GM12878 (cell line): ENCODE measurements around the gene FADS3. TPM values are rescaled to one million over a fixed set of nuclear protein-coding genes. Genes with fewer than 3 reads are reported as not detected.

ENCODE experiments used
- ATAC-seq: fragments of 200-7000 bp; cut with Tn5 transposase; 3 replicates; pipeline ENCODE4 v1.9.1; 2020; ENCODE audit warnings: mild to moderate bottlenecking, moderate library complexity
- BruUV-seq: library from RNA; stranded (reverse); fragments of 400-500 nt; replicated peaks from 2 replicates; lab custom pipeline; 2021; lab: Mats Ljungman, UMichigan
- CTCF ChIA-PET: fragments of 300-600 bp; sonication (Branson Sonifier 250); formaldehyde crosslinking; extraction: SDS; loops from one replicate; lab custom pipeline; 2021; ENCODE audit warnings: inconsistent platforms; lab: Yijun Ruan, JAX
- POLR2A ChIA-PET: fragments of 350-600 bp; formaldehyde crosslinking; extraction: SDS; loops from one replicate; lab custom pipeline; 2021; ENCODE audit warnings: inconsistent platforms; lab: Charles Lee
- RAD21 ChIA-PET: fragments of 300-600 bp; sonication (Branson Sonifier 250); formaldehyde crosslinking; loops from one replicate; lab custom pipeline; 2023; ENCODE audit warnings: antibody characterized with exemption; ENCODE audit not compliant: unreplicated experiment; lab: Charles Lee
- SMC1A ChIA-PET: fragments of 300-600 bp; sonication (Branson Sonifier 250); formaldehyde crosslinking; loops from one replicate; lab custom pipeline; 2023; ENCODE audit not compliant: unreplicated experiment, uncharacterized antibody; lab: Charles Lee
- DNase-seq: peaks from one replicate; pipeline ENCODE4 v3.0.0-alpha.2; 2011; ENCODE audit warnings: low read depth, low spot score
- FAIRE-seq: peaks from 3 replicates; lab custom pipeline; 2011; peaks lifted over from hg19 to GRCh38; lab: Jason Lieb, UNC
- H2AFZ ChIP-seq: 2 replicates; pipeline ENCODE4 v1.6.0; 2011; ENCODE audit warnings: low read depth, low read length, control low read depth; ENCODE audit not compliant: control insufficient read depth
- H3K27ac ChIP-seq: 2 replicates; pipeline ENCODE4 v1.5.1; 2011; ENCODE audit warnings: control low read depth; ENCODE audit not compliant: control insufficient read depth, insufficient read depth
- H3K27me3 ChIP-seq, 2 experiments: replicated peaks in 1 of 2; 2 replicates each; pipeline versions ENCODE4 v1.6.0 to v1.6.1; 2011; ENCODE audit warnings: low read length in 1 of 2; ENCODE audit not compliant: control insufficient read depth in 2 of 2, insufficient read depth in 2 of 2
- H3K36me3 ChIP-seq, 2 experiments: 2 replicates each; pipeline ENCODE4 v1.5.1; 2011; ENCODE audit warnings: low read length in 1 of 2; ENCODE audit not compliant: control insufficient read depth in 2 of 2, insufficient read depth in 2 of 2
- H3K4me1 ChIP-seq: 2 replicates; pipeline ENCODE4 v1.6.1; 2011; ENCODE audit warnings: mild to moderate bottlenecking, low read length, moderate library complexity, mixed read lengths; ENCODE audit not compliant: control insufficient read depth, insufficient read depth
- H3K4me2 ChIP-seq: 2 replicates; pipeline ENCODE4 v1.6.0; 2011; ENCODE audit warnings: control low read depth; ENCODE audit not compliant: control insufficient read depth, insufficient read depth
- H3K4me3 ChIP-seq: fragments of 200-600 bp; sonication (generic); 2 replicates; pipeline ENCODE4 v1.5.1; 2016
- H3K79me2 ChIP-seq: 2 replicates; pipeline ENCODE4 v1.6.0; 2011; ENCODE audit warnings: low read length; ENCODE audit not compliant: control insufficient read depth, insufficient read depth
- H3K9ac ChIP-seq: 2 replicates; pipeline ENCODE4 v1.8.0; 2011; ENCODE audit warnings: low read length, control low read depth, mixed read lengths; ENCODE audit not compliant: control insufficient read depth, insufficient read depth
- H3K9me3 ChIP-seq: replicated peaks from 3 replicates; pipeline ENCODE4 v1.5.1; 2011; ENCODE audit warnings: mild to moderate bottlenecking, low read length; ENCODE audit not compliant: control insufficient read depth, insufficient read depth
- H4K20me1 ChIP-seq: 2 replicates; pipeline ENCODE4 v1.6.0; 2011; ENCODE audit not compliant: control insufficient read depth, insufficient read depth
- CHD4 ChIP-seq: fragments of 200-600 bp; sonication (generic); IDR thresholded peaks from 2 replicates; pipeline ENCODE4 v1.6.1; 2016; ENCODE audit warnings: mild to moderate bottlenecking
- EP300 ChIP-seq, 2 experiments: fragments of 150-350 bp in 1 of 2; IDR thresholded peaks; 2 replicates each; pipeline ENCODE4 v1.6.1; 2011 to 2012; ENCODE audit warnings: low read depth in 2 of 2, low read length in 2 of 2, borderline replicate concordance in 1 of 2, improper control_type of control experiment in 1 of 2, inconsistent platforms in 1 of 2; ENCODE audit not compliant: control insufficient read depth in 1 of 2
- IKZF1 ChIP-seq: fragments of 450-650 bp; conservative IDR thresholded peaks from 2 replicates; pipeline ENCODE4 v1.6.1; 2017; ENCODE audit warnings: antibody characterized with exemption, mild to moderate bottlenecking
- KAT2A ChIP-seq: conservative IDR thresholded peaks from 2 replicates; pipeline ENCODE4 v1.6.1; 2011; ENCODE audit warnings: low read depth, low read length; ENCODE audit not compliant: control insufficient read depth
- MEF2B ChIP-seq: fragments of 450-650 bp; IDR thresholded peaks from 2 replicates; pipeline ENCODE4 v1.6.1; 2018; ENCODE audit warnings: mild to moderate bottlenecking, moderate library complexity; ENCODE audit not compliant: partially characterized antibody, poor library complexity, severe bottlenecking
- MTA2 ChIP-seq: fragments of 450-650 bp; IDR thresholded peaks from 2 replicates; pipeline ENCODE4 v1.6.1; 2016; ENCODE audit warnings: low read depth, mild to moderate bottlenecking, moderate library complexity
- MXI1 ChIP-seq: fragments of 150-350 bp; IDR thresholded peaks from 2 replicates; pipeline ENCODE4 v1.6.1; 2011; ENCODE audit warnings: low read depth, mild to moderate bottlenecking, inconsistent platforms, low read length, improper control_type of control experiment
- NR2C1 ChIP-seq: fragments of 450-650 bp; IDR thresholded peaks from 2 replicates; pipeline ENCODE4 v1.6.1; 2017; ENCODE audit warnings: antibody characterized with exemption, mild to moderate bottlenecking, moderate library complexity
- RB1 ChIP-seq: fragments of 450-650 bp; formaldehyde crosslinking; IDR thresholded peaks from 2 replicates; pipeline ENCODE4 v1.6.1; 2017; ENCODE audit warnings: mild to moderate bottlenecking, borderline replicate concordance
- SMC3 ChIP-seq: IDR thresholded peaks from 2 replicates; pipeline ENCODE4 v1.6.1; 2011; ENCODE audit warnings: low read length, improper control_type of control experiment, borderline replicate concordance
- TAF1 ChIP-seq: IDR thresholded peaks from 2 replicates; pipeline ENCODE4 v1.6.1; 2011; ENCODE audit warnings: mild to moderate bottlenecking, low read depth, low read length, borderline replicate concordance
- TCF3 ChIP-seq: IDR thresholded peaks from 2 replicates; pipeline ENCODE4 v1.6.1; 2012; ENCODE audit warnings: low read depth, mild to moderate bottlenecking, low read length, borderline replicate concordance; ENCODE audit not compliant: insufficient read depth
- WGBS: methylation state at CpG from one replicate; pipeline ENCODE4 v1.1.6; 2016; ENCODE audit warnings: low lambda C conversion rate; ENCODE audit not compliant: insufficient replicate concordance, insufficient coverage; ENCODE audit errors: missing lambda C conversion rate; 5-methylcytosine and 5-hydroxymethylcytosine counted together
- in situ Hi-C: fragments of 300-500 bp; cut with MboI; formaldehyde crosslinking; loops from 9 replicates; pipeline ENCODE4 v1.14.3; 2018; ENCODE audit warnings: mixed read lengths
- intact Hi-C: fragments of 100-400 bp; cut with micrococcal nuclease; formaldehyde crosslinking; loops from one replicate; pipeline ENCODE4 v1.14.2; 2022; ENCODE audit not compliant: unreplicated experiment
- polyA plus RNA-seq, 11 experiments: library from polyadenylated mRNA; depleted of rRNA in 4 of 11; unstranded in 6 of 11; stranded (reverse) in 5 of 11; fragments of >200 nt; fragmentation: Nextera tagmentation in 4 of 11; fragmentation: Illumina TruSeq in 1 of 11; extraction: Ambion mirVana in 4 of 11; extraction: Trizol in 1 of 11; gene quantifications; 1 replicate in 1 of 11; 2 replicates in 10 of 11; pipeline versions ENCODE4 v1.2.1 to v1.2.3, GENCODE V29; 2011 to 2016; ENCODE audit warnings: inconsistent platforms in 2 of 11, missing spikeins in 2 of 11, low read depth in 1 of 11
- total RNA-seq, 4 experiments: library from RNA; depleted of rRNA in 3 of 4; stranded (reverse); fragments of >200 nt in 3 of 4; fragmentation: Illumina TruSeq in 1 of 4; extraction: Trizol in 1 of 4; gene quantifications; 2 replicates each; pipeline versions ENCODE4 v1.2.1 to v1.2.3, GENCODE V29; 2013 to 2021
- TF ChIP-seq, protein P1 (sequence below): IDR thresholded peaks from 2 replicates; pipeline ENCODE4 v1.6.1; 2012; ENCODE audit warnings: low read length, inconsistent platforms
- TF ChIP-seq, protein P2 (sequence below): fragments of 450-650 bp; IDR thresholded peaks from 2 replicates; pipeline ENCODE4 v1.6.1; 2014; ENCODE audit warnings: mild to moderate bottlenecking
- TF ChIP-seq, protein P3 (sequence below): IDR thresholded peaks from 2 replicates; pipeline ENCODE4 v1.6.1; 2011; ENCODE audit warnings: low read depth, mild to moderate bottlenecking, low read length, moderate library complexity, borderline replicate concordance; ENCODE audit errors: extremely low read depth

Gene FADS3
- total and polyA plus RNA-seq, 10 of the 15 experiments (the other 5 are each of a cell fraction or from before 2014, with no cell fraction given): 0.23 to 8.1 (median 4.2) TPM

DNA sequence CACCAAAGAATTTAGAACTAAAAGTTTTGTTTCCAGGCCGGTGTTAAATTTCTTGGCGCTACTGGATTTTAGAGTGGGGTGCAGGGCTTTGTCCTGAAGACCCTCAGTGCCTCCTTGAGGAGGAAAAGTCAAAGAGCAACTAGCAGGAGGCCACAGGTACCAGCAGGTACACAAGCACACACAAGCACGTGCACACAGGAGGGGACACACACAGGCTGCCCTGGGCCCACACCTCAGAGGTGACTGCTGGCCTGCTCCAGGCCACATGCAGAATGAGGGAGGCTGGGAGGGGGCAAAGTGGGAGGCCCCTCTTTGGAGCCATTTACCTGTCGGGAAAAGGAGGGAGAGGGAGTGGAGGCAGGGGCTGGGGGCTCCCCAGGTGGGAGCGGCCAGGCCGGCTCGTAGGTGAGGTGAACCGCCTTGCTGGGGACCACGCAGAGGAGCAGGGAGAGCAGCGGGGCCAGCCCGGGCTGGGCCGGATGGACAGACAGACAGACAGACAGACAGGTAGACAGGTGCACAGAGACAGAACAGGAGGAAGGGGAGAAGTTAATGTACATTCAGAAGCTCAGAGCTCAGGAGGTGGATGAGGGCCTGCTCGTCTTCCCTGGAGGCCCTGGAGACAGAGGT, 13.8 kb upstream of the FADS3 start:
- Histone ChIP-seq H4K20me1 (no peaks in the 10 kb centered on the region), H3K9ac (no peak overlapping the region), H3K36me3 (no peaks in the 10 kb centered on the region), H2AFZ (no peak overlapping the region), H3K4me3 (no peak overlapping the region), H3K4me1 (no peaks in the 10 kb centered on the region), H3K79me2 (no peaks in the 10 kb centered on the region)
- 51% methylated on average over 13 of the region's 13 CpGs for WGBS
- BruUV-seq: no TSS peak
- FAIRE-seq (no peak), ATAC-seq (no peak), DNase-seq (no peak)
- in situ Hi-C loops: no loop called here
- POLR2A ChIA-PET: no interaction called here
- RAD21 ChIA-PET: interaction anchor here (1.3 kb wide), 2 partner anchors 177 to 203 kb away, joined by 4 read pairs; no protein-coding TSS in a partner anchor
- intact Hi-C loops: no loop called here
- TF ChIP-seq, protein P1, sequence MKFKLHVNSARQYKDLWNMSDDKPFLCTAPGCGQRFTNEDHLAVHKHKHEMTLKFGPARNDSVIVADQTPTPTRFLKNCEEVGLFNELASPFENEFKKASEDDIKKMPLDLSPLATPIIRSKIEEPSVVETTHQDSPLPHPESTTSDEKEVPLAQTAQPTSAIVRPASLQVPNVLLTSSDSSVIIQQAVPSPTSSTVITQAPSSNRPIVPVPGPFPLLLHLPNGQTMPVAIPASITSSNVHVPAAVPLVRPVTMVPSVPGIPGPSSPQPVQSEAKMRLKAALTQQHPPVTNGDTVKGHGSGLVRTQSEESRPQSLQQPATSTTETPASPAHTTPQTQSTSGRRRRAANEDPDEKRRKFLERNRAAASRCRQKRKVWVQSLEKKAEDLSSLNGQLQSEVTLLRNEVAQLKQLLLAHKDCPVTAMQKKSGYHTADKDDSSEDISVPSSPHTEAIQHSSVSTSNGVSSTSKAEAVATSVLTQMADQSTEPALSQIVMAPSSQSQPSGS: no peak
- TF ChIP-seq IKZF1 (no peak), SMC3 (no peak), KAT2A (no peak), RB1 (no peak), NR2C1 (no peak), MEF2B (no peak), TCF3 (no peak), EP300 (IDR thresholded peaks at IDR 0.05; ENCODE audit: borderline replicate concordance in 1 of 2, control insufficient read depth in 1 of 2, low read depth in 2 of 2, low read length in 2 of 2) (no peak), MTA2 (no peak), CHD4 (no peak), MXI1 (no peak), TAF1 (no peak)
- TF ChIP-seq, protein P2, sequence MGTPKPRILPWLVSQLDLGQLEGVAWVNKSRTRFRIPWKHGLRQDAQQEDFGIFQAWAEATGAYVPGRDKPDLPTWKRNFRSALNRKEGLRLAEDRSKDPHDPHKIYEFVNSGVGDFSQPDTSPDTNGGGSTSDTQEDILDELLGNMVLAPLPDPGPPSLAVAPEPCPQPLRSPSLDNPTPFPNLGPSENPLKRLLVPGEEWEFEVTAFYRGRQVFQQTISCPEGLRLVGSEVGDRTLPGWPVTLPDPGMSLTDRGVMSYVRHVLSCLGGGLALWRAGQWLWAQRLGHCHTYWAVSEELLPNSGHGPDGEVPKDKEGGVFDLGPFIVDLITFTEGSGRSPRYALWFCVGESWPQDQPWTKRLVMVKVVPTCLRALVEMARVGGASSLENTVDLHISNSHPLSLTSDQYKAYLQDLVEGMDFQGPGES: no peak
- TF ChIP-seq, protein P3, sequence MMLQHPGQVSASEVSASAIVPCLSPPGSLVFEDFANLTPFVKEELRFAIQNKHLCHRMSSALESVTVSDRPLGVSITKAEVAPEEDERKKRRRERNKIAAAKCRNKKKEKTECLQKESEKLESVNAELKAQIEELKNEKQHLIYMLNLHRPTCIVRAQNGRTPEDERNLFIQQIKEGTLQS: no peak
- TF ChIP-seq, all 136 proteins: peak for 0
- H3K4me2 ChIP-seq: no peak overlapping the region
- no peak overlapping the region for H3K27ac ChIP-seq
- SMC1A ChIA-PET: interaction anchor here (11.0 kb wide), 1 partner anchor 179 kb away, joined by 168 read pairs; no protein-coding TSS in a partner anchor
- H3K27me3 ChIP-seq: peaks cover 0 to 1% of the 10 kb centered on the region in 2 experiments; a peak in 1 of 4 replicates
- CTCF ChIA-PET: interaction anchor here (1.1 to 11.4 kb wide), 2 partner anchors 174 to 203 kb away, joined by 4 to 321 read pairs; no protein-coding TSS in a partner anchor
- no peaks in the 10 kb centered on the region for H3K9me3 ChIP-seq
